Stimulated activated CD4-positive, alpha-beta T cell treated with anti-CD3 and anti-CD28 coated beads, Interleukin-15, amount 100 ng/mL, for 48 hours (primary cell): Measurements from ENCODE around the gene AGAP1.
A peak's percentile ranks its signal among the peaks of the same experiment; 100 is the strongest.
"Not testable (repeated sequence)": the region's sequence is repeated elsewhere in the genome, so short reads cannot be mapped to it uniquely, and the experiment has no call there.

Source experiments
- DNase-seq, 2 donors: peaks; one replicate each; pipeline ENCODE4 v3.0.0-alpha.2; 2020; ENCODE audit warnings: low read depth in 2 of 2

Gene AGAP1

DNA sequence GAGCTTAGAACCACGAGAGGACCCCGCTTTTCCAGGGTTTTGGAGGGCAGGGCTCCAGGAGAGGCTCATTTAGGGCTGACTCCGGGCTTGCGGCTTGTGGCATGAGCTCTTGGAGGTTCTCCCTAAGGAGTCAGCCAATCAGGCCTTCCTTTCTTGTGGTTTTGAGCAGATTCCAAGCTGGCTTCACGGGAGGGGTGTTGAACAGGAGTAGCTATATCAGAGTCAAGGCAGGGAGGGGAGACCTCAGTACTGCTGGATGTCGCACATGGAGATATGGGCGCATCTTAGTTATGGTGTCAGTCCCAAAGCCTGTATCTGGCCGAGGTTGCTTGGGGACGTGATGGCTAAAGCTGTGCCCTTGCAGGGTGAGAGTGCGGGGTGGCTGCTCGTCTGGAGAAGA, 98.6 kb downstream of the AGAP1 start:
- no peak for DNase-seq

DNA sequence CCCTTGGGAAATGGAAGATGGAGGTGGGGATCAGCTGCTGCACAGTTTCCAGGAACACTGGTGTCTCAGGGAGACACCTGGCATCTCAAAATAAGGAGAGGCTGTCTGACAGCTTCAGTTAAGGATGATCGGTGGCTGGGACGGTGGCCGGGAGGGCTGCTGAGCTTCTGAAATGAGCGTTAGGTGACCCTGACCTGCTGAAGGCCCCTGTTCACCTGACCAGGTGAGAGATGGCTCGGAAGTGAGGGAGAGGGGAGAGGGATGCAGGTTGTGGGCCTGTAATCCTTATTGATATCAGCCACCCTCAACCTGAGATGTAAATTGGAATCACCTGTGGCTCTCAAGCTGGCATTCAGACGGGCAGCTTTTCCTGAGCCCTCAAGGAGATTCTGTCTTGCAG, 99.0 kb downstream of the AGAP1 start:
- DNase-seq: no peak

DNA sequence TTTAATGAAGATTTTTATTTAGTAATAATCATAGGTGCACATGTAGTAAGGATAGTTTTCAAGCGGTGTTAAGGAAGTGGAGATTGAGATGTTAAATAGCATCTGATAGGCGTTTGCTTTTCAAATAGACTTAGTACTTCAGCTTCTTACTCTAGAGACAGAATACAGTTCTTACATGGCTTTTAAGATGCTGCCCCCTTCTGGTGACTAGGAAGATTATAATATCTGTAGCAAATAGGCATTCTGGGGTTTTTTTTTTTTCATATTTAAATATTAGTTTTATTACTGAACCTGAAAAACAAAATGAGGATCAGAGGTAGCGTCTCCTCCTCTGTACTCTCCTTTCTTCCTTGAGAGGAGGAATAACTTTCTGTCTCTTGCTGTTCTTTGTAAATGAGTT, 100.2 kb downstream of the AGAP1 start:
- no peak for DNase-seq

DNA sequence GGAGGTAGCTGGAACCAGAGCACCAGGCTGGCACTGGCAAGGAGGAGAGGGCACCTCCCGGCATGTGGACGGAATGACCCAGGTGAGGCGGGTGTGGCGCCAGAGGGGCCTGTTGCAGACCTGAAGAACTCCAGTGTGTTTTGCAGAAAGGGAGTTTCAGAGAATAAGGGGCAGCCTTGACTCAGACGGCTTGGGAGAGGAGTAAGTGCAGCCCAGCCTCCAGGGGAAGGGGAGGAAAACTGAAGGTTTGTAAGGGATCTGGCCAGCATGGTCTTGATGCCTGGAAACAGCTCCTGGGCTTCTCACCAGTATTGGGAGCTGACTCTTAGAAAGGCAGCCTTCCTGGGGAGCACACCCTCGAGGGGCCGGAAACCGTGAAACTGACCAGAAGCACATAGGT, 101.1 kb downstream of the AGAP1 start:
- no peak for DNase-seq

DNA sequence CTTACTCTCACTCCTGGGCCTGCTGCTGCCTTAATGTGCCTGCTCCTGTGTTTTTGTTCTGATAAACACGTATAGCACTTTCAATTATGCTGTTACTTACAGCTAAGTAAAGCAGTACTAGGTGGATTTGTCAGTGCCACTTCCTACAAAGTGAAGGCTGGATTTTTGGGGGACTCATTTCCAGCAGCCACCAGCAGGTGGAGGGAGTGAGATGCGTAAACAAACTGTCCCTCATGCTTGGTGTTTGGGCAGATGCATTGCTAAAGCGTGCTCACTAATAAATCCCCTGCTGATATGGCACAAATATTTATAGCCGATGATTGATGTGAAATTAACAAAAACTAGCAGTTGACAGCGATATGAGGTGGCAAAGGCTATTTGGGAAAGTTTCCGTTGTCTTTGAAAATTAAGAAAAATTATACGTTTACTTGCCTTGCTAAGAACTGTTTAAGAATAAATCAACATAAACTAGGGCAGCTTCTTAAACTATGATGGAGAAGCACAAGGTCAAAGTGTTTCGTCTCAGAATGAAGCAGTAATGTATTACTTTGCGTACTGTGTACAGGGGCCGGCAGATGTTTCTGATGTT, 101.7 kb downstream of the AGAP1 start:
- DNase-seq: peak in 1 of 2 donors; percentile 19

DNA sequence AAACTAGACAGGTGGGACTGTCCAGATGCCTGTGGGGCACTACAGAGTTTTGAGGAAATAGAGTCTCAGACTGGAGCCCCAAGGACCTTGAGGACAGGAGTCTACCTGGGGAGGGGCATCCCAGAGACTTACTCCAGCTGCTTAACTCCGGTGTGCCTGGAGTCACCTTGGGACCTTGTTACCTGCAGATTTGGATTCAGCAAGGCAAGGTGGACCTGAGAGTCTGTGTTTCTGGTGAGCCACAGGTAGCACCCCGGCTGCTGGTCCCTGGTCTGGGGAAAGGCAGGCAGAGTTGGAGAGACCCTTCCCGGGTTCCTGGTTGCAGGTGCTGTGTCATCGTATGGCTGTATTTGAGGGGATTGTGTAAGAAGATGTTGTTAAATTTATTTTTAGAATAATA, 102.4 kb downstream of the AGAP1 start:
- no peak for DNase-seq

DNA sequence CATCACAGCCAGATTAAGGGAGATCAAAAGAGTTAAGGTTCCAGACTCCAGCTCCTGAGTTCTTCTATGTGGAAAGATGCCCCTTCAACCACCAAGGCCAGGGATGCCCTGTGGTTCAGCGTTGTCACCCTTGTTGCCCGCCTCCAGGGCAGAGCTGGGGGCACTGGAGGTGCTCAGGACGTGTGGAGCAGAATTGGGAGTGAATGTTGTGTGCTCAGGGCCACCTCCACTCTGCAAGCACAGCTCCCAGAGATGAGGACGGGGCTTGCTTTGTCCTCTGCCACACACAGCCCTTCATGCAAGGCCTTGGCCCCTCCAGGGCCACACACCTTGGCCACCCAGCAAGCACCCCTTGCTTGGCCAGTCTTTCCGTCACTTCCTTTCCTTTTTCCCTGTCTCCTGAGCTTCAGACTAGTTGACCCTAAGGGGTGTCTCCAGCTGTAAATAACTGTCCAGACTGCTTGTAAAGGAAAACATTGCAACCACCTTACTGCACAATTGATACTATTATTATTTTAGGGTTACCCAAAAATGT, 103.3 kb downstream of the AGAP1 start:
- DNase-seq: no peak

DNA sequence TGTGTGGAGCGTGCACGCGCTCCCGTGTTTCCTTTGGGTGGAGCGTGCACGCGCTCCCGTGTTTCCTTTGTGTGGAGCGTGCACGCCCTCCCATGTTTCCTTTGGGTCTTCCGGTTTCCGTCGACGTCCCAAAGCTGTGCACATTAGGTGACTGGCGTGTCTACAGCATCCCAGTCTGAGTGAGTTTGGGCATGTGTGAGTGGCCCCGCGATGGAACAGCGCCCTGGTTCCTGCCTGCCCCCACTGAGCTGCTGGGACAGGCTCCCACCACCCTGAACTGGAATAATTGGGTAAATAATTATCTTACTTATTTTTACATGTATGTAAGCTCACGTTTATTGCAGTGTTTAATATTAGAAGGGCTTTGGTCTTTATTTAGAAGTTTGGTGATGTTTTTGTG, 104.2 kb downstream of the AGAP1 start:
- no peak for DNase-seq

DNA sequence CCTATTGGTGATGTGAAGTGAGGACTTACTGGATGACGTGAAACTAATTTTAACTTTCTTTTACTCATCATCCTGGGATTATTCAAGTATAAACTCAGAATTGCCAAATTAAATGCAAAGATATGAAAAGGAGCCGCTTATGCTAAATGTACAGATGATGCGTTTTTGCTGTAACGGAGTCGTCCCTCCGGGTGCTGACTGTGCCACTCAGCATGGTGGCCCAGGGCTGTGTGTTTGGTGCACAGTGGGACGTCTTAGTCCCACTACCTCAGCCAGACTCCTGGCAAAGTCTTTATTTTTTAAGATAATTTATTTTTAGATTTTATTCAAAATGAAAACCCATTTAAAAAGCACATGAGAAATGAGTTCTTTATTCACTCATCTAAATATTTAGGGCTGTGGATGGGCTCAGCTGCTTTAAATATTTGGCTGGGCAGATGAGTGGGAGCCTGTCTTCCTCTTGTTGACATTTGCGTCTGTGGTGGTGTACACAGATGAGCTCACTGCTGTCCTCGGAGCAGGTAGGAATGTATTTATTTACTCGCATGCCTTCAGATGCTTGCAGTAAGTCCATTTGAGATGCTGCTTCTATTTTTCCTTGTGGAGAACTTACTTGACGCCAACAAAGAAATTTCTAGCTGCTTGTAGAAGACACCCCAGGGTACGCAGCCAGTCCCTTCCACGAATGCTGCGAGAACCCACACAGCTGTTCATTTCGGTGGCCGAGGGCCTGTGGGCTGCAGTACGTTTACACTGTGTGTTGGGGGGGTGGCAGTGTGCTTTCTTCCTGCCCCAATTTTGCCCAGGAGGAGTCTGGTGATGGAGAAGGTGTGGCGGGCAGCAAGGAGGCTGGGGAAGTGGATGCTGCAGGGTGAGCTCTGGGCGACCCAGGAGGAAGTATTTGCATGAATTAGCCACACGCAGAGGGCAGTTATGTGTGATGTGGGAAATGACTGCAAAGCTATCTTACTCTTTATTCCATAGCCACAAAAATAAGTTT, 105.0 kb downstream of the AGAP1 start:
- no peak for DNase-seq

DNA sequence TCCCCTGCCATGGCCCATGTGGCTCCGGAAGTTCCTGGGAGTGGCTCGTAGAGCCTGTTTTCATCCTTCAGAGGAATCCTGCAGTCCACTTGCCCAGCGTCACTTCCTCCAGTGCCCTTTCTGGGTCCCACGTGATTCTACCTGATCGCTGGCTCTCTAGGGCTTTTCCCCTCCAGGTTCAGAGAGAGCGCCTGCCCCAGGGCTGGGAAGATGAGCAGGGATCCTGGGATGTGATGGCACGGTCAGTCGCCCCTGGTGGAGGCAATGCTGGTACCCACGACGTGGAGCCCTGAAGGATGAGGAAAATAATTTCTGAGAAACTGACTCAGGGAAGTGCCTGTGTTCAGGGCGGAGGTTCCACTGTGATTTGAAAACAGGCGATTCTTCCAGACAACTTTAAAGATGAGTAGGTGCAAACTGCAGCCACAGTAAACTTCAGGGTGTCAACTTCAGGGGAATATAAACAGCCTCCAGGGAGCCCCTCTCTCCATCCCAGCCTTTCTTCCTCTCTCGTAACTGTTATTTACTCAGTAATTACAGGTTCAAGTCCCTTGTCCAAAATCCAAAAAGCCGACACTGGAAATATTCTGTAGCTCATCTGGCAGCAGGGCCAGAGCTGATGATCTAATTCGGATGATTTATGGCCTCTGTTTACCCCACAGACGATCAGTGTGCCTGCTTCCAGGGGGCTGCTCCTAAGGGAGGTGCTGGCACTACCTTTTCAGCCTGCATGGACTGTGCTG, 105.9 kb downstream of the AGAP1 start:
- no peak for DNase-seq

DNA sequence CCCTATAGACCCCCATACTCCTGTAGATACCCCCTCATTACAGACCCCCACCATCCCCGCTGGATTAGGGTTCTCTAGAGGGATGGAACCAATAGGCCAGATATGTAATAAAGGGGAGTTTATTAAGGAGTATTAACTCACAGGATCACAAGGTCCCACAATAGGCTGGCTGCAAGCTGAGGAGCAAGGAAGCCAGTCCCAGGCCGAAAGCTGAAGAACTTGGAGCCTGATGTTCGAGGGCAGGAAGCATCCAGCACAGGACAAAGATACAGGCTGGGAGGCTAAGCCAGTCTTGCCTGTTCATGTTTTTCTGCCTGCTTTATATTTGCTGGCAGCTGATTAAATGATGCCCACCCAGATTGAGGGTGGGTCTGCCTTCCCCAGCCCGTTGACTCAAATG, 106.6 kb downstream of the AGAP1 start:
- DNase-seq: no peak

DNA sequence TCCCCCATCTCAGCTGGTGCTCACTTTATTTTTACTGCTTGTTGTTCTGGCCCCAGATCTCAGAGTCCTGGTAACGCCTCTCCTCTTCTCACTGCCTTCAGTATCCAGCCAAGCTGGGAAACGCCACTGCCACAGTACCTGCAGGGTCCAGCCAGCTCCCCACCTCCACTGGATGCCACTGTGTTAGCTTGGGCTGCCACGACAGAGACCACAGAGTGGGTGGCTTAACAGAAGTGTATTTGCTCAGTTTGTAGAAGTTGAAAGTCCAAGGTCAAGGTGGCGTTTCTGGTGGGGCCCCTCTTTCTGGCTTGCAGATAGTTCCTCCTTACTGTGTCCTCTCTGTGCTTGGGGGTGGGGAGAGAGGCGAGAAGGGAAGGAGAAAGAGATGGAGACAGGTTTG, 107.1 kb downstream of the AGAP1 start:
- DNase-seq: no peak

DNA sequence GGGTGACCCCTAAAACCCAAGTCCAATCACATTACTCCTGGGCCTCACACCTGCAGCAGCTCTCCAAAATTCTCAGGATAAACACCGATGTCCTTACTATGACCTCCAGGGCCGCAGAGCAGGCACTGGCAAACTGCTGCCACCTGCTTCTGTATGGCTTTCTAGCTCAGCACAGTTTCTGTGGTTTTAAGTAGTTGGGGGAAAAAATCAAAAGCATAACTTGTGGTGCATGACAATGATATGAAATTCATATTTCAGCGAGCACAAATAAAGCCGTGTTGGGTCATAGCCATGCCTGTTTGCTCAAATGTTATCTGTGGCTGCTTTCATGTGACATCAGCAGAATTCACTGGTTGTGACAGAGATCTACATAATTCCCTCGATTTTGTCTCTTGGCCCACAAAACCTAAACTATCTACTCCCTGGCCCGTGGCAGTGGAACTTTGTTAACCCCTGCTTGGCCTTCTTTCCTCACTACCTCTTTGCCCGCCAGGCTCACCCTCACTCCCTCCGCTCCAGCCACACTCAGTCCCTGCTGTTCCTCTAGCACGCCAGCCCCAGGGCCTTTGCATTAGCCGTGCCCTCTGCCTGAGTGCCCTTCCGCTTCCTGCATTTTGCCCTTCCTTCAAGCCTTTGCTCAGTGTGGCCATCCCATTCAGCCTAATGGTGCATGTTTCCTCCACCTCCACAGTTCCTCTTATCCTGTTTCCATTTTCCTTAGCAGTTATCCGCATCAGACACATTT, 108.3 kb downstream of the AGAP1 start:
- DNase-seq: no peak

DNA sequence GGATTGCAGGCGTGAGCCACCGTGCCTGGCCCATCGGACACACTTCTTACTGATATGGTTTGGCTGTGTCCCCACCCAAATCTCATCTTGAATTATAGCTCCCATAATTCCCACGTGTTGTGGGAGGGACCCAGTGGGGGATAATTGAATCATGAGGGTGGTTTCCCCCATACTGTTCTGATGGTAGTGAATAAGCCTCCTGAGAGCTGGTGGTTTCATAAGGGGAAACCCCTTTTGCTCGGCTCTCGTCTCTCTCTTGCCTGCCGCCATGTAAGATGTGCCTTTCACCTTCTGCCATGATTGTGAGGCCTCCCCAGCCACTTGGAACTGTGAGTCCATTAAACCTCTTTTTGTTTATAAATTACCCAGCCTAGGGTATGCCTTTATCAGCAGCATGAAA, 109.1 kb downstream of the AGAP1 start:
- not testable (repeated sequence) for DNase-seq

DNA sequence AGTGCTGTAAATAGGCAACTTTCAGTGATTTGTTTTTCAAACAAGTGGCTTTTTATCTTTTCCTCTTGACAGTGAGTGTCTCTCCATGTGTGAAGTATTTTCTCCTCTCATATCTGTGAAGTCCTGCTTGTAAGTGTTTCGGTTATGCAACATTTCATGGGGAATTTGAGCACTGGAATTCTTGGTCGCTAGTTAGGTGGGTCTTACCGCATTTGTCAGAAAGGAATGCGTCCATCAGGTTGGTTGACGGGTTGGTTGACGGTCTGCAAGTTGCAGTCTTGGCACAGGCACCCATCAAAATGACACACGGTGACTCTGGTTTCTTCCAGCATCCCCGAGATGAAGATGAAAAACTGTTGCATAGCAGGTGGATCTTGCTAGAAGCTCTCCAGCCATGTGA, 109.8 kb downstream of the AGAP1 start:
- DNase-seq: no peak

DNA sequence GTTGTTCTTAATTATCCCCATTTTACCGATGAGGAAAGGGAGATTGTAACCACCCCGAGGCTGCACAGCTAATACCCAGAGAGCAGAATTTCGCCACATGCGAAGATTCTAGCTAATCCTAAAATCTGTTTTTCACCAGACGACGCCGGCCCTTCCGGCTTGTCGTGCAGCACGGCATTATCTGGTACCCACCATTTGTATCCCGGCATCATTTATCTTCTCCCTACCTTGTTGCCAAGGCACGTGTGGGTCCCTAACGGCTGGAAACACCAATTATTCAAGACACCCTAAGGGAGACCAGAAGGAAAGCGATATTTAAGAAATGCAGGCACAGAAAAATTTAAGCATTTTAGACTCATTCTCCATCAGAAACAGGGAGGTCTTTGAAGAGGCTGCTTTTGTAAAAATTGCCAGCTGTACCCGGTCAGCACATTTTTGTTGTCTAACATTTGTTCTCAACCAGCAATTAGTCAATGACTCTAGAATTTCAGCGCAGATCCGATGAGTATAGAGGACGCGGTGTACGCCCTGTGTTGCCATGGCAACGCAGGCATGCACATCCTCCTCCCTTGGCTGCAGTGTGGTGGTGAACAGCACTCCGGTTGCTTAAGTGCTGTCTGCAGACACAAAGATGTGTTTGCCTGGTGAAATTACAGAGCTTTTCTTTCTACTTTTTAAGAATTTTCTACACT, 111.6 kb downstream of the AGAP1 start:
- no peak for DNase-seq

DNA sequence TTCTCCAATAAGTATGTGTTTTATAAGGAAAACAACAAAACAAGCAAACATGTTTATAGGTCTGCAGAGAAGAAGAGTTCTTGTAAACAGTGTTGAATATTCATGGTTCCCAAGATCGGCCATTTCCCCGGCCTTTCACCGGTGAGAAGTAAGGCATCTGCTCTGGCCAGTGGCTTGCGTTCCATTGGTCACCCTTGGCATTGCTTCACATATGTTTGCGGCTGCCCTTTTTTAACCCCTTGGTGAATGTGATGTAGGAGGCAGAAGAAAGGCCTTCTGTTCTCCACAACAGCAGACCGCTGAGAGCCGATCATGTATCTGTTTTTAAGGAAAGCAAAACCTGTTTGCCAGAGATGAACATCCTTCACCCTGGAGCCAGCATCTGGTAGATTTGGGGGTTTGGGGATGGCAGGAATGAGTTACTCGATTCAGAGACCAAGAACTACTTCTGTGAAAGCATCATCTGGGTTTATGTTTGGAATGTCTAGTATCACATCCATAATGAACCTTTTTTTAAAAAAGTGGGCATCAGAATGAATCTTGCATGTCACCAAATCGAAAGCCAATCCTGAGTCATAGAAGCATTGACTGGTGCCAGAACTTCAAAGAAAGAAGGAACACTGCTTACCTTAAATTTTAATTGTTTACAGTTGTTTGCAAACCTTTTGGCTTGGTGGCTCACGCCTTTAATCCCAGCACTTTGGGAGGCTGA, 112.3 kb downstream of the AGAP1 start:
- no peak for DNase-seq

DNA sequence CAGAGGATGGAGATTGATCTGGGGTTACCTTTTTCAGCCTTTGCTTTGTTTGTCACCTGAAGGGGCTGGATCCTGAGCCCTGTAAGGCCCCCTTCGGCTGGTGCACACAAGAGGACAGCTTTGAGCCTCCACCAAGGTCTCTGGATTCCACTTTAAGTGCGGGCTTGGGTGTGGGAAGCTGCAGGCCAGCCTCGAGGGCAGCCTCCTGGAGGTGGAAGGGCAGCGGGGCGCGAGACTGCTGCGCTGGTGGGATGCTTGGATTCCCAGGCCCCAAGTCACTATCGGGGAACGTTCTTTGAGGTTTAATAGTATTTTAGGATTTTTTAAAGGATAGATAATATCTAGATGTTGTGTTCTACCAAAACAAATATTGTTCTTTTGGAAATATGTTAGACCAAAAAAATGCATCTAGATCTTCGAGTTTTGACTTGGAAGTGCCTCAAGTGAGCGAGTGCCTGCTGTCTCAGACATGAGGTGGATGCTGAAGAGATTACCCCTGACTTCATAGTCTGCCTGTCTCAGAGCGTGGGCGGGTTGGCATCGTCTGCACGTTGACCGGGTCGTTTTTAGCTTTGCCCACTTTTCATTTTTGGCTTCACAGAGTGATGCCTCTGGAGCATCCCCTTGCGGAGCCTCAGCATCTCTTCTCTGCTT, 113.8 kb downstream of the AGAP1 start:
- no peak for DNase-seq

DNA sequence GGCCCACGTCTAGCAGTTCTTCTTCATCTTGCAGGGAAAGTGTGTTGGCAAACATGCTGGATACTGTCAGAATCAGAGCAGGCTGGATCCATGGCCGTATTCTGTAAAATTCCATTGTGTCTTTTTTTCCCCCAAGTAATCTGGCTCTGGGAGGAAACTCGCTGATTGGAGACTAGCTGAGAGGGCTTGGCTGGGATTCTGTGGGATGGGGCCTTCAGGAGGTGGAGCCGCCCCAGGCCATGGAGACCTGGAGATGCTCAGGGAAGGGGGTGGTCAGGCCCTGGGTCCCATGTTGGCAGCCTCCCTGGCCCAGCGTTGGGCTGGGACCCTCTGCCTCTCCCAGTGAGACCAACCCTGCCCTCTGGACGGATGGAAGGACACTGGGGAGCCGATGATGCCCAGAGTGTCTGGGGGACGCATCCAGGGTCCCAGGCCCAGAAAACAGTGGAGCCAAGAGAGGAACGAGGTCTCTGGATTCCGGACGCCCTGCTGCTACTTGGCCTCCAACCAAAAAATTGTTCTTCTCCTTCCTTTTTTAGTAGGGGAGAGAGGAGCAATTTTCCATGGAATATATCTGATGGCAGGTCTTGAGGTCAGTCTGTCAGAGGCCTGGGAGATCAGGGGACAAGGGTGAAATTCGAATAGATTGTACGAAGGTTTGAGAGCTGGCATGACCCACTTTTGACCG, 114.5 kb downstream of the AGAP1 start:
- DNase-seq: no peak
